ENCODE results near the gene SERPINB5. TPM values are rescaled to one million over a fixed set of nuclear protein-coding genes. Genes with fewer than 3 reads are reported as not detected.

The SERPINB5 gene
- total RNA-seq, 6 donors from 2014 or later, result 0.61 to 0.98 TPM; not detected in 4

DNA sequence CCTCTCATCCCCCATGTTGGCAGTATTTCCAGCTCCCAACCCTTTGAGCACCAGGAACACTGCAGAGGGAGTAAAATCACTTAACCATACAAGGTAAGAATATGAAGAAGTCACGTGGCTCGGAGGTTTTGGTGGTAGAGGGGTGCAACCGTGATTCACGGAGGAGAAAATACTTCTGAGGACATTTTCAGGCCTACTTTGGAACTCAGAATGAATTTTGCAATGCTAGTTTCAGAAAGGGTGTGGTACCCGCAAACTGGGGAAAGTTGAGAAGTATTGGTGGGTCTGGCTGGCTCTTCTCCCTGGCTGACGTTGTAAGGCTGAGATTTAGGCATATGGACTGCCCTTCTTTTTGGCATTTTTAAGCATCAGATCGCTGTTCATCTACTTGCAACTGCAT lies 442 bp downstream of the SERPINB5 start:
- Histone ChIP-seq H3K27ac (no peak overlapping the region), H3K27me3 (no peaks in the 10 kb centered on the region), H3K9me3 (no peaks in the 10 kb centered on the region), H3K36me3 (no peaks in the 10 kb centered on the region), H3K4me3 (no peak overlapping the region), H3K4me1 (no peaks in the 10 kb centered on the region)
- ATAC-seq (ENCODE audit: low FRiP score in 2 of 2), result no peak
- no peak for TF ChIP-seq POLR2AphosphoS5 (IDR thresholded peaks at IDR 0.05)
- TF ChIP-seq, protein P1, sequence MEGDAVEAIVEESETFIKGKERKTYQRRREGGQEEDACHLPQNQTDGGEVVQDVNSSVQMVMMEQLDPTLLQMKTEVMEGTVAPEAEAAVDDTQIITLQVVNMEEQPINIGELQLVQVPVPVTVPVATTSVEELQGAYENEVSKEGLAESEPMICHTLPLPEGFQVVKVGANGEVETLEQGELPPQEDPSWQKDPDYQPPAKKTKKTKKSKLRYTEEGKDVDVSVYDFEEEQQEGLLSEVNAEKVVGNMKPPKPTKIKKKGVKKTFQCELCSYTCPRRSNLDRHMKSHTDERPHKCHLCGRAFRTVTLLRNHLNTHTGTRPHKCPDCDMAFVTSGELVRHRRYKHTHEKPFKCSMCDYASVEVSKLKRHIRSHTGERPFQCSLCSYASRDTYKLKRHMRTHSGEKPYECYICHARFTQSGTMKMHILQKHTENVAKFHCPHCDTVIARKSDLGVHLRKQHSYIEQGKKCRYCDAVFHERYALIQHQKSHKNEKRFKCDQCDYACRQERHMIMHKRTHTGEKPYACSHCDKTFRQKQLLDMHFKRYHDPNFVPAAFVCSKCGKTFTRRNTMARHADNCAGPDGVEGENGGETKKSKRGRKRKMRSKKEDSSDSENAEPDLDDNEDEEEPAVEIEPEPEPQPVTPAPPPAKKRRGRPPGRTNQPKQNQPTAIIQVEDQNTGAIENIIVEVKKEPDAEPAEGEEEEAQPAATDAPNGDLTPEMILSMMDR (IDR thresholded peaks at IDR 0.05), result no peak
- TF ChIP-seq EP300 (IDR thresholded peaks at IDR 0.05), result no peak
- TF ChIP-seq POLR2A (IDR thresholded peaks at IDR 0.05), result no peak
- no peak for DNase-seq
- 88 to 90% methylated on average over 7 of the region's 7 CpGs for WGBS, 2 donors

DNA sequence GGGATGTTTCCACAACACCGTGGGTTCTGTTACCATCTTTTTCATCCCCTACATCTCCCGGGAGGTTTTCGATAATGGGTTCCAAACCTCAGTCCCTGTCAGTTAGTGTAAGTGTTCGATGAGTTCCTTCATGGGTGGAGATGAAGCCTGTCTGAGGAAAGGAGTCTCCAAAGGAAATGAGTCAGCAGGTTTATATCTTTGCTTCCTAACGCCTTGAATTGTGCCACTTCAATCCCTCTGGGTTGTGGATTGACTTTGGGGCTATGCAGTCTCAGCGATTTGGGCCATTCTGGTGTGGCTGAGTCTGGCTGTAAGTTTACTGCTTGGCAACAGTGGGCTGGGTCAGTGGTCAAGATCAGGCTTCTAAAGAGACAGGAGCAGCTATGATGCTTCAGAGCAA lies 1.2 kb downstream of the SERPINB5 start:
- DNase-seq, result no peak
- TF ChIP-seq EP300 (IDR thresholded peaks at IDR 0.05) (no peak), POLR2AphosphoS5 (IDR thresholded peaks at IDR 0.05) (no peak), POLR2A (IDR thresholded peaks at IDR 0.05) (no peak)
- TF ChIP-seq, protein P1 (IDR thresholded peaks at IDR 0.05), result no peak
- no peak for ATAC-seq (ENCODE audit: low FRiP score in 2 of 2)
- H3K4me1 ChIP-seq, result no peaks in the 10 kb centered on the region
- H3K27ac ChIP-seq, result no peak overlapping the region
- 62 to 64% methylated on average over 6 of the region's 6 CpGs for WGBS, 2 donors
- H3K9me3 ChIP-seq, result no peaks in the 10 kb centered on the region
- H3K4me3 ChIP-seq, result no peak overlapping the region
- no peaks in the 10 kb centered on the region for H3K27me3 ChIP-seq
- no peaks in the 10 kb centered on the region for H3K36me3 ChIP-seq

DNA sequence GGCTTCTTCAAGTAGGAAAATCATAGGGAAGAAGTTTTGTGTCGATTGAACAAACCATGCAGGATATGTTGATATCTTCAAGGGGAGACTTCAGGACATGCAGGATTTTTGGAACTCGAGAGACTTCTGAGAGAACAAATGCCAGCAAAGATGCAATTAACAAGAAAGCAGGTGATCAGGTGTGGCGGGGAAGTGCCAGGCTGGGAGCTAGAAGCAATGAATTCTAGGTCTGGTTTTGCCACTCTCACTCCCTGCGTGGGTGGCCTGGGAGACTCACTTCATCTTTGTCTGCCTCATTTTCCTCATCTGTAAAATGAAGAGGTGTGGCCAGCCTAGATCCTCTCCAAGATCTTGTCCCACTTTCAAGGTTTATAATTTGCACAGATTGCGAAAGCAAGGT lies 3.1 kb downstream of the SERPINB5 start:
- DNase-seq (no peak), ATAC-seq (ENCODE audit: low FRiP score in 2 of 2) (no peak)
- H3K27me3 ChIP-seq, result no peaks in the 10 kb centered on the region
- no peak for TF ChIP-seq POLR2AphosphoS5 (IDR thresholded peaks at IDR 0.05)
- no peak for TF ChIP-seq POLR2A (IDR thresholded peaks at IDR 0.05)
- TF ChIP-seq, protein P1 (IDR thresholded peaks at IDR 0.05), result no peak
- TF ChIP-seq EP300 (IDR thresholded peaks at IDR 0.05), result no peak
- no peaks in the 10 kb centered on the region for H3K9me3 ChIP-seq
- H3K4me3 ChIP-seq, result no peak overlapping the region
- no peaks in the 10 kb centered on the region for H3K36me3 ChIP-seq
- no peak overlapping the region for H3K27ac ChIP-seq
- 77 to 78% methylated on average over 5 of the region's 5 CpGs for WGBS, 2 donors
- no peaks in the 10 kb centered on the region for H3K4me1 ChIP-seq

DNA sequence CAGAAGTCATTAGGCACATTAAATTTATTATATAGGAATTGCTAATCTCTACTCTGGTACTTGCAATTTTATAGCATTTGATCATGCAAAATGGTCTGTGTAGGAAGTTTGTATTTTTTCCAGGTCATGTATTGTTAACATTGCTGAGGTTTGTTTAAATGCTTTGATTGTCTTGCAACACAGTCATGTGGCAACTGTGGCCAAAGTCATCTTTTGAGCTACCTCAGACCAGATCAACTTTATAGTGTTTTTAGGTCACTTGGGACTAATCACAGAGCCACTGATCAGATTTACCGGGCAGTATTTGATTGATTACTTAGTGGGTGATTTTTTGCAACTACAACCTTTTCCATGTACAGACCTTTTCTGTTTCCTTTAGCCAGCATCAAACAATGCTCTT lies 3.7 kb downstream of the SERPINB5 start:
- no peak for TF ChIP-seq POLR2AphosphoS5 (IDR thresholded peaks at IDR 0.05)
- TF ChIP-seq, protein P1 (IDR thresholded peaks at IDR 0.05), result no peak
- no peak for TF ChIP-seq EP300 (IDR thresholded peaks at IDR 0.05)
- no peak for TF ChIP-seq POLR2A (IDR thresholded peaks at IDR 0.05)
- ATAC-seq (ENCODE audit: low FRiP score in 2 of 2) (no peak), DNase-seq (no peak)
- H3K36me3 ChIP-seq, result no peaks in the 10 kb centered on the region
- H3K27me3 ChIP-seq, result no peaks in the 10 kb centered on the region
- no peak overlapping the region for H3K27ac ChIP-seq
- WGBS, 2 donors, result 100% methylated on average over 1 of the region's 1 CpG
- no peaks in the 10 kb centered on the region for H3K4me1 ChIP-seq
- no peaks in the 10 kb centered on the region for H3K9me3 ChIP-seq
- no peak overlapping the region for H3K4me3 ChIP-seq

DNA sequence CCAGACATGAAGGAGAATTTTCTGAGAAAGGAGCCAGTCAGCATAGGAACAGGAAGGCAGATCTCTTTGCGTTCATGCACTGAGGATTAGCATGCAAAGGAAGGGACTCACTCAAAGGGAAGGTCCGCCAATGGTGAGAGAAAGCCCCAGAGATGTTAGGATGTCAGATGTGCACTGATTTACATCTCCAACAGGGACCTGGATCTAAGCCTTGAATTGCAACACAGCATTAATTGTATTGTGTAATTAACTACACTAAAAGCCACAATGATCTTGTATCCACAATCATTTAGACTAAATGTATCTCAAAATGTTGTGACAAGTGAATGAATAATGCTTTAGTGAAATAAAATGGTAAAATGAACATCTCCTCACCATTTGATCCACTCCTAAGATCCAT lies 4.2 kb downstream of the SERPINB5 start:
- no peak for ATAC-seq (ENCODE audit: low FRiP score in 2 of 2)
- TF ChIP-seq EP300 (IDR thresholded peaks at IDR 0.05) (no peak), POLR2A (IDR thresholded peaks at IDR 0.05) (no peak), POLR2AphosphoS5 (IDR thresholded peaks at IDR 0.05) (no peak)
- TF ChIP-seq, protein P1 (IDR thresholded peaks at IDR 0.05), result no peak
- no peaks in the 10 kb centered on the region for H3K4me1 ChIP-seq
- H3K27ac ChIP-seq, result no peak overlapping the region
- DNase-seq, result no peak
- 54 to 90% methylated on average over 2 of the region's 2 CpGs for WGBS, 2 donors
- no peaks in the 10 kb centered on the region for H3K36me3 ChIP-seq
- H3K4me3 ChIP-seq, result no peak overlapping the region
- H3K27me3 ChIP-seq, result no peaks in the 10 kb centered on the region
- H3K9me3 ChIP-seq, result no peaks in the 10 kb centered on the region

All from upper lobe of left lung (tissue), 6 donors.